ELF-1 (cell line): Measurements from ENCODE around the gene EFNB3.

Experiments used
- DNase-seq: peaks from one replicate; pipeline ENCODE4 v3.0.0-alpha.2; 2016; ENCODE audit warnings: low read depth, low spot score

Gene EFNB3

GRCh38 chr17:7697828-7698588 is 7.0 kb upstream of the EFNB3 start:
- no peak for DNase-seq

- no peak for DNase-seq
Observed at GRCh38 chr17:7700510-7700909, 4.5 kb upstream of the EFNB3 start.

- DNase-seq: no peak
Observed at GRCh38 chr17:7701681-7702080, 3.3 kb upstream of the EFNB3 start.

GRCh38 chr17:7702776-7703175 is 2.2 kb upstream of the EFNB3 start:
- DNase-seq: no peak

DNA sequence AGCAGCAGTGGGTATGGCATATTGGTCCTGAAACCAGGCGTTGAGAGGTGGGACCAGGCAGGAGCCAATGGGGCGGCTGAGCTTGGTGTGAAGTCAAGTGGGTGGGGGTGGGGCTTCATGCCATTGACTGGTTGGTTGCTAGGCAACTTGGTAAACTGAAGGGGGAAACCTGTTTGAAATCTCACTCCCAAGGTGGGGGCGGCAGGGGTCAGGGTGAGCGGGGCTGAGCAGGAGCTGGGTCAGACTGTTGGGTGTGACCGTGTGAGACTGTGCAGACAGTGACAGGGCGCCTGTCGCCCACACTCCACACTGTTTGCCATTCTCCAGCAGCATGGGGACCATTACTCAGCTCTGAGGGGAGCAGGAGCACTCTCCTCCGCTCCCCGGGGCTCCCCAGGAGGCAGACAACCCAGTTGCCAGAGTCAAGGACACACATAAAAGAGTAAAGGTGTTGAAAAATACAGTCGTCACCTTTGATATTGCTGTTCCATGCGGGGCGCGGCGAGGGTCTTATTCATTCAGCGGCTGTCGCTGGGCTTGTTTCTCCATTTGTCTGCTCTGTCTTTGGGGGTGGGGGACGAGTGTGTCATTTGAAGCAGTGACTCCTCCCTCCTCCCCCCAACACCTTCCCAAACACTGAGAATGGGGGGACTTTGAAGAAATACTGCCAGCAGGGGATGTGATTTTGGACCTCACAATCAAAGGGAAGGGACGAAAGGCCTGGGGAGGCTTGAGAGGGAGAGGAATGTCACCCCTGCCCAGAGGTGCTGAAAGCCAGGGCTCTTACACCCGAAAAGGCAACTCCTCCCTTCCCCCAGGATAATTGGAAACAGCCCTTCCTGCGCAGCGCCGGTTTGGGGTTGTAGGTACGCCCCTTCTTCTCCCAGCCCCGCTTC is 1.2 kb upstream of the EFNB3 start:
- DNase-seq: peak; percentile 89

- peak; percentile 50 for DNase-seq
Observed at GRCh38 chr17:7705269-7706255, 560 bp downstream of the EFNB3 start.

DNA sequence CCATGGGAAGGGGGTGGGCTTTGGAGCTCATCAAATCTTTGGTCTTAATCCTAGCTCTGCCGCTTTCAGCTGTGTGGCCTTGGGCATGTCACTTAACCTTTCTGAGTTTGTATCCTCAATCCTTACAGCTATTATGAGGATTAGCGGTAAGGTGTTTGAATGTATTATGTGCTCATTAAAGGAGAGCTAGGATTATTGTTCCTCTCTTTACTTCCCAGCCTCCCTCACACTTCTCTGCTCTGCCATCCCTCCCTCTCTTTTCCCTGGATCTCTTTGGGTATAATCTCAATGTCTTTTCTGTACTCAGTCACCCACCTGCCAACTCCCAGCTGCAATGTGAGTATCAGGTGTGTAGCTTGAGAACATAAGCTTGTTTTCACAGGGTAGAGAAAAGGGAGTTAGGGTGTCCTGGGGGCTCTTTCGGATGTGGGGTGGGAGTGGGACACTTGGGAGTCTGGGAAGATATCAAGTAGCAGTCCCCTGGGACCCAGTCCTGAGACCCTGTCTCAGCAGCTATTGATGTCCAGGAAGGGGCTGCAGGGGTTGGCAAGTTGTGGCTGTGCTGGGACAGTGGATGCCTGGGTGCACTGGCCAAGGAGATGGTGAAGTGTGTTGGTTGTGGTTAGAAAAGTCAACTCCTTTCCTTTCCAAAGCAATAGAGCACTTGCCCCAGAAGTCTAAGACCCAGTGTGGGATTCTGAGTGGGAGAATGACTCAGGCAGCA is 1.8 kb downstream of the EFNB3 start:
- no peak for DNase-seq

- no peak for DNase-seq
Observed at GRCh38 chr17:7707446-7707845, 2.4 kb downstream of the EFNB3 start.

- DNase-seq: no peak
Observed at GRCh38 chr17:7707858-7708750, 3.1 kb downstream of the EFNB3 start.

DNA sequence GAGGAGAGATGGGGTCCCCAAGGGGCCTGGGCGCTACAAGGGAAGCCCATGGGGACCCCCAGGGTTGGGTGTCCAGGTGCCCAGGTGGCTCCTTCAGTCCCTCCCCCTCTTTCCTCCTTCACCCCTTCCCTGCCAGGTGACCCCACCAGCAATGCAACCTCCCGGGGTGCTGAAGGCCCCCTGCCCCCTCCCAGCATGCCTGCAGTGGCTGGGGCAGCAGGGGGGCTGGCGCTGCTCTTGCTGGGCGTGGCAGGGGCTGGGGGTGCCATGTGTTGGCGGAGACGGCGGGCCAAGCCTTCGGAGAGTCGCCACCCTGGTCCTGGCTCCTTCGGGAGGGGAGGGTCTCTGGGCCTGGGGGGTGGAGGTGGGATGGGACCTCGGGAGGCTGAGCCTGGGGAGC is 4.0 kb downstream of the EFNB3 start:
- DNase-seq: no peak

DNA sequence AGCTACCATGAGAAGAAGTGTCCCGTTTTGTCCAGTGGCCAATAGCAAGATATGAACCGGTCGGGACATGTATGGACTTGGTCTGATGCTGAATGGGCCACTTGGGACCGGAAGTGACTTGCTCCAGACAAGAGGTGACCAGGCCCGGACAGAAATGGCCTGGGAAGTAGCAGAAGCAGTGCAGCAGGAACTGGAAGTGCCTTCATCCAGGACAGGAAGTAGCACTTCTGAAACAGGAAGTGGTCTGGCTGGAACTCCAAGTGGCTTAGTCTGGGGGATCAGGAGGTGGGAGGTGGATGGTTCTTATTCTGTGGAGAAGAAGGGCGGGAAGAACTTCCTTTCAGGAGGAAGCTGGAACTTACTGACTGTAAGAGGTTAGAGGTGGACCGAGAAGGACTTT is 5.3 kb downstream of the EFNB3 start:
- DNase-seq: no peak

- DNase-seq: peak; percentile 35
Observed at GRCh38 chr17:7711051-7711755, 6.2 kb downstream of the EFNB3 start.

DNA sequence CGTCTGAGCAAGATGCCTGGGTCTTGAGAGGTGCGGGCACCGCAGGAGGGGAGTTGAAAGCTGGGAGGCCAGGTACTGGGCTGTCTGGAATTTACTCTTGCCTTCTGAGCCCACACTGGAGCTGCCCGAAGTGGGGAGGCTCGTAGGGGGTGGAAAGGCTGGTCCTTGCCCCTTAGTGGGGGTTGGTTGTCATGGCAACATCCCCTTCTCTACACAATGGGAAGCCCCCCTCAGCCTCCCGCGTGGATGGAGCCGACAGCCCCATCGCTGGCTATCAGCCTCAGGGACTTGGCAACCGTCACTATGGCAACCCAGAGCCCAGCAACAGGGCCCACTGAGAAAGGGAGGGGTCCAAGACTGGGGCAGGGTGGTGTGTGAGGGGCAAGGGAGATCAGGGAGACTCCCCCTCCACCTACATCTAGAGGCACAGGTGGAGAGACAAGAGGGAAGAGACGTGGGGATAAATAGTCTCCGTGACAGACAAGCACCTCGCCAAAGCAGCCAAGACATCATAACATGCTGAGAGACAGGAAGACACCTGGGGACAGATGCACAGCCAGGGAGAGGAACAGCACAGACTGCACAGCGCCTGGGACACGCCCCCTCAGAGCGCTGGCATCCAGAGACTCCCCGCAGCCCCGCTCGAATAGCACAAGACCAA is 7.2 kb downstream of the EFNB3 start:
- peak; percentile 52 for DNase-seq

DNA sequence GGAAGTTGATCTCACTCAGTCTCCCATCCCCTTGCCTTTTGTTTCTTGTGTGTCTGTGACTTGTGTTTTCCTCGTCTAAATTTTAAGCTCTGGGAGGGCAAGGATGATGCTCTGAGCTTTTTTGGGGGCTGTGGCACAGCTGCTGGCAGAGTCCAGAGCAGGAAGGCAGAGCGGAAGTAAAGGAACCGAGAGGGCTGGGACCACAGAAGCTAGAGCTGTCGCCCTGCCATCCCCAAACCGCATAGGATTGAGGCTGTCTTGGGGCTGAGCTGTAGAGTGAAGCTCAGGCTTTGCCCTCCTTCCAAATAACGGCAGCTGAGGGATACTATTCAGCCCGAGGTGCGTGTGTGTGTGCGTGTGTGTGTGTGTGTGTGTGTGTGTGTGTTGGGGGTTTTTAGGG is 8.8 kb downstream of the EFNB3 start:
- DNase-seq: no peak

GRCh38 chr17:7714721-7715594 is 10.0 kb downstream of the EFNB3 start:
- DNase-seq: no peak

- no peak for DNase-seq
Observed at GRCh38 chr17:7715936-7716886, 11.2 kb downstream of the EFNB3 start.
